SH-SY5Y (cell line): ENCODE data around the gene STEAP1B.

Experiments used
- GATA2 ChIP-seq: IDR thresholded peaks from 2 replicates; pipeline ENCODE4 v1.6.1; 2011; ENCODE audit warnings: mild to moderate bottlenecking, low read depth, low read length
- GATA3 ChIP-seq: IDR thresholded peaks from 2 replicates; pipeline ENCODE4 v1.6.1; 2011; ENCODE audit warnings: low read depth, mild to moderate bottlenecking, low read length, moderate library complexity

The STEAP1B gene

DNA sequence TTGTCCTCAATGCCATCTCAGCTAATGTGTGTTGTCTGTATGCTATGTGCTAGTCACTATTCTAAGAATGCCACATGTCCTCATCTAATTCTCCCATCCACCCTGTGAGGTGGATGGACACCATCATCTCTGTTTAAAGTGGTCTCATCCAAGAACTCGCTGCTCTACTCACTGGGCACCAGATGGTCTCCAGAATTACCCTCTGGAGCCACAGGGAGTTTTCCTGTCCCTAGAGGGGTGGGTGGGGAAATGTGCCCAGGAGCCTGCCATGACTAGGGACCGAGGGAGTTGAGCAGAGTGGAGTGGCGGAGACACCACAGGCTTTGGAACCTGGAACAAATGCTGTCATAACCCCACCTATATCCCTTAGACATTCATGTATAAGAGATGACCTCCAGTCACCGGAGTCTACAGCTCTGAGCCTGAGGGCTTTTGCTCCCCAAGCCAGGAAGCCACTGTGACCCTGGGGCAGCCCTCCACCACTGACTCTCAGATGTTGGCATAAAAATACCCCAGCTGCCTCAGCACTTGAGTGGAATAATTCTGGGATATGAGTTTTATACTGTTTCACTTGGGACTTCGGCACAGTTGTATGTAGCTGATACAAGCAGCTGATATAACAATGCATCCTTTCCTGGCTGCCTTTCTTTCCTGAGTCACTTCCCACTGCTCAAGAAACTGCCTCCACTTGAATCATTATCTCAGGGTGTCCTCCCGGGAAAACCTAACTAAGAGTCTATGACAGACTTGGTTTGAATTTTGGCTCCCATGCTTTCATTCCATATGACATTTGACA, 81.5 kb downstream of the STEAP1B start:
- TF ChIP-seq GATA2 (no peak), GATA3 (no peak)

DNA sequence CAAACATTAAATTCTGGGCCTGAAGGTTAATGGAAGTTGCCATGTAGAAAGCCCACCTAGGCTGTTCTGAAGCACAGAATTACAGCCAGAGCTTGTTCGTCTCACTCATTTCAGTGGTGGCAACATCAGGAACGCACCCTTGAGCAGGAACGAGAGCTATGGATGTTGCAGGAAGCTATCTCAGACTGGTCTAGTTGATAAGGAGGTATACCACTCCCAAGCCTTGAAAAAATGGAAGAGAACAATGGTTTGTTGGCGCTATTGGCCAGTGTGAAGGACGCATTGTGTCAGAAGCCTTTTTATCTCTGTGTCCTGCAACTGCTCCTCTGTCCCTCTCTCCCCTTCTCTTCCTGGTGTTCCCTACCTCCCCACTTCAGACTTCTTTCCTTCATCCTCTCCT, 82.1 kb downstream of the STEAP1B start:
- TF ChIP-seq GATA2 (no peak), GATA3 (no peak)

DNA sequence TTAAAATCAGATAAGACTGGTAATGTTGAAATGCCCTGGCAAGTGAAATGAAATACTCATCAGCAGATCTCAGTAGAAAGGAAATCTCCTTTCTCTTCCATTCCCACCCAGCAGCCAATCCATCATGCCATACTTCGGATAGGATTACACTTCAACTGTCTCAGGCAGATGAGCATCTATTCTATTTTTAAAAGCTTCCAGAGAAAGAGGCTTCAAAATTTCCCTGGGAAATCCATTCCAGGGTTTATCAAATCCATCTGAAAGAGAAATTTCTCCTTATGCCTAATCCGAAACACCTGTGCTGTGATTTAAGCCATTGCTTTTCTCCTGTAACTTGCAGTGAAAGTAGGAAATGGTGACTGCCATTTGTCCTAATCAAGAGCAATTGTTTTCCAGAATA, 82.6 kb downstream of the STEAP1B start:
- TF ChIP-seq GATA3 (peak; percentile 47; the same call in 1 of the 2 replicates), GATA2 (peak; percentile 64)

DNA sequence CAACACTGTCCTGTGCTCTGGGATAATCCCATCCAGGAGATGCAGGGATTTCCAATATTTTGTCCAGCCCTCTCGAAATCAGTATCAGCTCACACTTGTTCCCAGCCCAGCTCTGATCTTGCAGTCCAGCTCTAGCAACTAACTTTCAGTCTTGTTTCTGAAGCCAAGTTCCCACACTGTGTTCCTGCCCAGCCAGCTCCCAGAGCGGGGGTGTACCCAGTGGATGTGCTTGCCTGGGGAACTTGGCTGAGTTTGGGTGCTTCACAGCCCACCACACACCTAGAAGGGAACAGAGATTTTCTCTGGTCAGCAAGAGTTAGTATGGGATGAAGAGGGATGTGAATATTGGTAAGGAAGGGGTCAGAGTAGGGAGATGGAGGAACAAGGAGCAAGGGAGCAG, 85.6 kb downstream of the STEAP1B start:
- no peak for TF ChIP-seq GATA2
- TF ChIP-seq GATA3 = no peak

DNA sequence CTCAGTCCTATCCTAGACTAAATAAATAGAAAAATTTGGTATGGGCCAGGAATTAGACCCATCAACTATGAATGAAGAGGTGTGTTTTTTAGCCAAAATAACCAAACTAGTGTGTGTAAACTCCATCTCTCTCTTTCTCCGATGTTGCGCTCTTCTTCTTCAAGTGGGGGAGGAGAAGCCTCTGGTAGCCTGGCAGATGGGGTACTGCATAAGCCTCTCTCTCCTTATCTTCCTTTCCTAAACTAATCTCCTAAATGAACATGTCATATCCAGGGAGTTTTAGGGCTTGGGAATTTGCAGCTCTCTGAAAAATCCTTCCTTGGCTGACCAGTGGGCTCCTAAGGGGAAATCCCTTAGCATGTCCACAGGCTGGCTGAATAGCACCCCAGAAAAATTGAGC, 86.8 kb downstream of the STEAP1B start:
- TF ChIP-seq GATA3 = no peak

DNA sequence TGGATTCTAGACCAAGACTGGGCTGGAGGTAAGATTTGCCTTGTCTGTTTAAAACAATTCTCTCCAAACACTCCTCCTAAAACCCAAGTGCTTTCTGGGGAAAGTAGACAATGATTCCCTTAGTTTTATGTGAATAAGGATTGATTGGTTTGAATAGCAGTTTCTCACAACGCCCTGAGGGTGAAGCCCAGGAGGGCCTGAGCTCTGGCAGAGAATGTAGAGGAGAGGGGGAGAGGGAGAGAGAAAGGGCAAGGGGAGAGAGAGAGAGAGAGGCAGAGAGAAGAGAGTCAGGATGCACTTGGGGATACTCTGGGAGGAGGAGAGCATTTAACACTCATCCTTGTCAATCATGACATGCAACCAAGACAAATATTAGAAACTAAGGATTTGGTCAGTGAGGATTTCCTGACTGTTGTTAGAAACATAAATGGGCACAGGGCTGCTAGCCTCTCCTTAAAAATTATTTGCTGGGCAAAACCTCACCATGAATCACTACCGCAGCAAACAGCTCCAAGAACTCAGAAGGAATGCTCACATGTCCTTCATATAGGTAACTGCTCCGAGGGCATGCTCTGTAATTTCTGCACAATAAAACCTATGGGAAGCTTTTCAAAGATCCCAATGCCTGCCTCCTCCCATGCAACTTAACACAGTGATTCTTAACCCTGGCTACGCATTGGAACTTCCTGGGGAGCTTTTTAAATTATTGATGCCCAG, 87.9 kb downstream of the STEAP1B start:
- TF ChIP-seq GATA3 (no peak), GATA2 (no peak)

DNA sequence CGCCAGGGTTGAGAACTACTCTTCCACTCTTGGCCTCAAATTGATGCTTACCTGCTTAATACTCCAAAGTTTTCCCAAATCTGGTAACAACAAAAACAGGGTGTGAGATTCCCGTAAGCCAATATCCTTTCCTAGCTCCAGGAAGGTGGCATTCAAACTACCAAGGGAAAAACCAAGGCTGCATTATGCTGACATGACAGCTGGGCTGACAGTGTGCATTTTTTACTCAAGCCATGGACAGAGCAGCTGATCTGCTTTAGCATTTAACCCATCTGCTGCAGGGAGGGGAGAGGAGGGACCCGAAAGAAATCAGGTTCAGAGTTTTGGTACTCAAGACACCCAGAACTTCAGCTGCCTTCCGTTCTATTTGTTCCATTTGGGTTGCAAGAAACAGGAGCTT, 93.3 kb downstream of the STEAP1B start:
- TF ChIP-seq GATA3 = no peak
- no peak for TF ChIP-seq GATA2

DNA sequence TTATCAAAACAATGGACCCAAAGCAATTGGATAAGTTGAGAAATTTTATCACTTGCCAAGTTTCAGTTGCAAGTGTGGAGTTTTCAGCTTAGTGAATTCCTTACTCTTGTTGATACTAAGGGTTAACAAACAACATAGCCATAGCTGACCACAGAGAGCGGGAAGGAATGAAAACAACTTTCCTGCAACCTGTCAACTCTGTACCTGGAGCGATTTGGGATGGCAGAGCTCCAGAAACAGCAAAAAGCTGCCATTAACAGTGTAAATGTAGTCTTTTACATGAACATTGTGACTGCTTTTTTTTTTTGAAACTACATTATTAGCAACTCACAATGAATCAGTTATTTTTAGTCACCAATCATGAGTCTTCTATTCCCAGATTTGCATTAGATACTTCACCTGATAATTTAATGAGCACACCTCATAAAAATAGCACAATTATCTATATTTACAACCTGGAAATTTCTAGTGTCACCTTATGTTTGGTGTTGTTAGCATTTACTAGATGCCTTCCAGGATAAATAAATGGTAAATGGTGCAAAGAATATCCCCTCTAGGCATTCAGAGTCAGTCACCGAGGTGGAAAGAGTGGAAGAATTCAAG, 95.5 kb downstream of the STEAP1B start:
- TF ChIP-seq GATA3 (no peak), GATA2 (no peak)

DNA sequence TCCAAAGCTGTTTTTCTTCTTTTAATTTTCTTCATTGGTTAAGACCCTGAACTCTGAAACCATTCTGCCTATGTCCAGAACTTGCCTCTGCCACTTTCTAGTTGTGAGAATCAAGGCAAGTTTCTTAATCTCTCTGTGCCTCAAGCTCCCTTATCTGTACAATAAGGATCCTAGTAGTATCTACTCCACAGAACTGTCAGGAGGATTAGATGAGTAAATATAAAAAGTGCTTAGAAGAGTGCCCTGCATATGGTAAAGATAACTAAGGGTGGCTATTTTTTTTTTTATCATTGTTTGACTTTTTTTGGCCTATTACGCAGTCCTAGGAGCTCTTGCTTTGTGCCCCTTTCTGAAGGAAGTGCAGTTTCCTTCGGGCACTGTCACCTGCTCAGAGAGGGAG, 96.6 kb downstream of the STEAP1B start:
- no peak for TF ChIP-seq GATA3

DNA sequence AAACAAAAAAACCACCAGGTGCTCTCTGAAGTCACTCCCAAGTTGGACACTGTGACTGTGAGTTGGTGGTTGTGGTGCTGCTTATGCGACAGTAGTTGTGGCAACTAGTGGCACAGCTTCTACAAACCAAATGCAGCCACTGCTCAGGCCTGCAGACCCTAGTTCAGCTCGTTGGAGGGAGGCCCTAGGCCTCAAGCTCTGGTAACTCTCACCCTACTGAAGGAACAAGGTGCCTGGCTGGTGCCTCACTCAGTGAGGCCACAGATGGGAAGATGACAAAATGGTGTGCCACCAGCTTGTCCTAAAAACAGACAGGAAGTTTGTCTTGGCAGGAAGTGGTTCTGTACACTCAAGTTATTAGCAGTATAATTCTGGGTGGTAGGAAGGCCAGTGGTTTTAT, 97.7 kb downstream of the STEAP1B start:
- TF ChIP-seq GATA2 (no peak), GATA3 (no peak)

DNA sequence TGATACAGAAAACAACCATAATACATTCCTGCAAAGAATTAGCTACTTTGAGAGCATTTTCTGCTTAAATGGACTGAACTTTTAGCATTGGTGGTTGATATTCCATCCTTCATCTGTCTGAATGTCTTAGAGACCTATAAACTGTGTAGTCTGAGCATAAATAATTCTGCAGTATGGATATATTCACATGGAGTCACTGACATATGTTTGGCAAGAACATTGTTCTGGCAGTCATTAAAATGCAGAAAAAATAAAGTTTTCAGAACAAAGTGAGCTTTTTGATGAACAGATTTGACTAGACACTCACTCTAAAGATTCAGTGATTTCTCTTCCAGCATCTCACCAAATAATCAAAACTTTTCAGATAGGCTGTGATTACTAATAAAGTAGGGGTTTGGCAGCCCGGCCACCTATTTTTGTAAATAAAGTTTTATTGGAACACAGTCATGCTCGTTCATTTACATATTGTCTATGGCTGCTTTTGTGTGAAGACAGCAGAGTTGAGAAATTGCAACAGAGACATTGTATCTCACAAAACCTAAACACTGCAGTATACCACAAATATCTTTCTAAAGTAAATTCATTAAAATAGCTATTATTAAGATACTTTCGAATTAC, 98.9 kb downstream of the STEAP1B start:
- TF ChIP-seq GATA2 (no peak), GATA3 (no peak)

DNA sequence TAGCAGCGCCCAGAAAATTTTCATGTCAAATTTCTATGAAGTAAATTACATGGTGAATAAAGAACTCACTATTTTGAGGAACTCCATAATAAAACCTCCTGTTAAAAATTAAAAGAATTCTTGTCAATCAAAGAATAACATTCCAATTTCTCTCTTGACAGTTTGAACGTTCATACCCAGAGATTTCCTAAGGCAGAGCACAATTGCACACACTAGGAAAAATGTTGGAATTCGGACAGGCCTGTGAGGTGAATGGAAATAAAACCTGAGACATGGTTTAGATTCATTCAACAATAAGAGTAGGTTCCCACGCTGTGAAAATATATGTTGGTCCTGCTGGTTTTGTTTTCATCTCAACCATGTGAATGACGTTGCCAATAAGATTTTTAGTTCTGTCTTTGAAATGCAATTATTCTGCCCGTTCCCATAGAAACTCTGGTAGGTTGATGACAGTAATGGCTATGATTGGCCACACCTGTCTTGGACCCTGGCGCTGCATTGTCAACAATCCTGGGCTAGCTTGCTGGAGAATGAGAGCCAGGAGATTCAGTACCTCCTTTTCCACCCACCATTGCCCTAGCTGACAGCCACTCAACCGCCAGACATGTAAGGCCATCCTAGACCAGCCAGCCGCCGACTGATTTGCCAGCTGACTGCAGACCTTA, 99.7 kb downstream of the STEAP1B start:
- no peak for TF ChIP-seq GATA2
- no peak for TF ChIP-seq GATA3

DNA sequence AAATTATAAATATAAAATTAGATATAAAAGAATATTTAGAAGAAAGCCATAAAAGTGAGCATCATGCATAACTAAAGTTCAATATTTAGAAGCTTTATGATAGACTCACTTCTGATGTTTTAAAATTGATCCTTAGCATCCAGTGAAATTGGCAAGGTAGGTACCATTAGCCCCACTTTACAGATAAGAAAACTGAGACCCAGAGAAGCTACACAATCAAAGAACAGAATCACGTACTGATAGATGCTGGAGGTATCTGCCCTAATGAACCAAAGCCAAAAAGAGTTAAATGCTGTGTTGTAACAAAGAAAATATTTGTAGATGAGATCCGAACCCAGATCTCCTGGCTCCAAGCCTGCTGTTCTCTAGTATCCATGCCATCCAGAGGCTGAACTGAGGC, 100.4 kb downstream of the STEAP1B start:
- no peak for TF ChIP-seq GATA3

DNA sequence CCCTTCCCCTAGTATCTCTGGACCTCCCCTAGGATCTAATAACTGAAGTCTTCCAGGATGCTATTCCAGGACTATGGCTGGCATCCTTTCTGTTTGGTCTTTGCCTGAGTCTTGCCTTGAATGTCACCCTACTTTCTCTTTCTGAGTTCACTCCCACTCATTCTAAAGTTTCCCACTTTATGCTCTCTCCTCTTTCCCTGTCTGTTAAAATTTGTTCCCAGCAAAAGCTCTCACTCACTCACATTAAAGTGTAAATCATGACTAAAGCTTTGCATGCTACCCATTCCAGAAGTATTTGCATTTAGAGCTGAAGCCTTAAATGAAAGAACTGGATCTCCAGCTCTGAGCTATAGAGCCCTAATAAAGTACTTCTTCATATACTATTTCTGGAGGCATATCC, 100.9 kb downstream of the STEAP1B start:
- TF ChIP-seq GATA2 = no peak
- TF ChIP-seq GATA3 = no peak
